ENCODE data around the gene SH3PXD2A. TPM values are rescaled to one million over a fixed set of nuclear protein-coding genes. Genes with fewer than 3 reads are reported as not detected.
A peak's percentile ranks its signal among the peaks of the same experiment; 100 is the strongest.
"Not testable (repeated sequence)": the region's sequence is repeated elsewhere in the genome, so short reads cannot be mapped to it uniquely, and the experiment has no call there.

SH3PXD2A gene
- total RNA-seq, 2 donors from 2014 or later = 14.6 to 18.2 TPM

- Histone ChIP-seq H3K36me3 (no peaks in the 10 kb centered on the region), H3K27ac (peak overlapping the region in 1 of 2 donors; percentile 70), H3K4me3 (no peak overlapping the region), H3K9me3 (no peaks in the 10 kb centered on the region), H3K4me1 (peaks cover 0 to 68% of the 10 kb centered on the region in 2 donors), H3K27me3 (no peaks in the 10 kb centered on the region)
- no peak for DNase-seq (ENCODE audit: low spot score)
- TF ChIP-seq CTCF (IDR thresholded peaks at IDR 0.05) = no peak
Measured at GRCh38 chr10:103636492-103636891, 218.9 kb downstream of the SH3PXD2A start.

- DNase-seq (ENCODE audit: low spot score) = no peak
- H3K4me1 ChIP-seq = peaks cover 0 to 59% of the 10 kb centered on the region in 2 donors
- H3K4me3 ChIP-seq = no peak overlapping the region
- H3K27ac ChIP-seq = peak overlapping the region in 1 of 2 donors; percentile 21
- no peak for TF ChIP-seq CTCF (IDR thresholded peaks at IDR 0.05)
- H3K27me3 ChIP-seq = no peaks in the 10 kb centered on the region
- no peaks in the 10 kb centered on the region for H3K36me3 ChIP-seq
- H3K9me3 ChIP-seq = no peaks in the 10 kb centered on the region
Measured at GRCh38 chr10:103635580-103635979, 219.8 kb downstream of the SH3PXD2A start.

- TF ChIP-seq CTCF (IDR thresholded peaks at IDR 0.05) = no peak
- Histone ChIP-seq H3K4me1 (peaks cover 0 to 51% of the 10 kb centered on the region in 2 donors), H3K9me3 (no peaks in the 10 kb centered on the region), H3K4me3 (no peak overlapping the region), H3K27ac (no peak overlapping the region), H3K27me3 (no peaks in the 10 kb centered on the region), H3K36me3 (no peaks in the 10 kb centered on the region)
- DNase-seq (ENCODE audit: low spot score) = no peak
Measured at GRCh38 chr10:103633846-103634245, 221.5 kb downstream of the SH3PXD2A start.

GRCh38 chr10:103632871-103633270 lies 222.5 kb downstream of the SH3PXD2A start:
- DNase-seq (ENCODE audit: low spot score); H3K36me3 ChIP-seq; H3K9me3 ChIP-seq; H3K27me3 ChIP-seq; H3K27ac ChIP-seq; H3K4me3 ChIP-seq: not testable (repeated sequence)
- H3K4me1 ChIP-seq = peaks cover 0 to 41% of the 10 kb centered on the region in 2 donors

- TF ChIP-seq CTCF (IDR thresholded peaks at IDR 0.05) = no peak
- no peaks in the 10 kb centered on the region for H3K9me3 ChIP-seq
- H3K27me3 ChIP-seq = no peaks in the 10 kb centered on the region
- DNase-seq (ENCODE audit: low spot score) = no peak
- H3K36me3 ChIP-seq = peaks cover 4% of the 10 kb centered on the region
- no peak overlapping the region for H3K27ac ChIP-seq
- peaks cover 0 to 35% of the 10 kb centered on the region in 2 donors for H3K4me1 ChIP-seq
- no peak overlapping the region for H3K4me3 ChIP-seq
Measured at GRCh38 chr10:103632247-103632642, 223.1 kb downstream of the SH3PXD2A start.

- H3K4me3 ChIP-seq = no peak overlapping the region
- no peaks in the 10 kb centered on the region for H3K27me3 ChIP-seq
- no peaks in the 10 kb centered on the region for H3K9me3 ChIP-seq
- peaks cover 0 to 15% of the 10 kb centered on the region in 2 donors for H3K4me1 ChIP-seq
- peaks cover 25% of the 10 kb centered on the region for H3K36me3 ChIP-seq
- H3K27ac ChIP-seq = no peak overlapping the region
- no peak for DNase-seq (ENCODE audit: low spot score)
- TF ChIP-seq CTCF (IDR thresholded peaks at IDR 0.05) = no peak
Measured at GRCh38 chr10:103630156-103630555, 225.2 kb downstream of the SH3PXD2A start.

Data from right atrium auricular region (tissue), 2 donors.